ENCODE measurements around the gene TJP3. TPM values are rescaled to one million over a fixed set of nuclear protein-coding genes. Genes with fewer than 3 reads are reported as not detected.

TJP3 gene
- polyA plus RNA-seq, 1 donor from 2014 or later: 0.15 TPM

- no peaks in the 10 kb centered on the region for H3K79me2 ChIP-seq (replicated peaks; ENCODE audit: insufficient read depth, low read length)
- H3K27me3 ChIP-seq (ENCODE audit: insufficient read depth, low read depth, low read length): no peaks in the 10 kb centered on the region
- no peak overlapping the region for H3K27ac ChIP-seq (ENCODE audit: low read length)
- H3K9me3 ChIP-seq (ENCODE audit: low read length): no peaks in the 10 kb centered on the region
- no peak overlapping the region for H2AFZ ChIP-seq (ENCODE audit: low read depth, low read length)
- H4K20me1 ChIP-seq (ENCODE audit: insufficient read depth): no peaks in the 10 kb centered on the region
- H3K4me3 ChIP-seq (ENCODE audit: low read length): no peak overlapping the region
- no peaks in the 10 kb centered on the region for H3K36me3 ChIP-seq (ENCODE audit: insufficient read depth, low read length)
- H3K4me2 ChIP-seq (ENCODE audit: low read length): no peak overlapping the region
- H3K9ac ChIP-seq (ENCODE audit: low read length): no peak overlapping the region
- TF ChIP-seq EP300 (conservative IDR thresholded peaks at IDR 0.05; ENCODE audit: poor library complexity, severe bottlenecking): no peak
- no peak for TF ChIP-seq MXI1 (conservative IDR thresholded peaks at IDR 0.05; ENCODE audit: poor library complexity, severe bottlenecking)
- no peak for TF ChIP-seq POLR2AphosphoS5 (IDR thresholded peaks at IDR 0.05)
- no peak for TF ChIP-seq CTCF (IDR thresholded peaks at IDR 0.05; ENCODE audit: poor library complexity, severe bottlenecking)
- H3K9me2 ChIP-seq (ENCODE audit: insufficient read depth, low read length): no peaks in the 10 kb centered on the region
- no peaks in the 10 kb centered on the region for H3F3A ChIP-seq (ENCODE audit: insufficient read depth, low read length, poor library complexity, severe bottlenecking)
Measured at GRCh38 chr19:3669947-3670795, 38.0 kb upstream of the TJP3 start.

GRCh38 chr19:3670796-3671679 is 37.1 kb upstream of the TJP3 start:
- Histone ChIP-seq H3K9me3 (ENCODE audit: low read length) (no peaks in the 10 kb centered on the region), H3K79me2 (replicated peaks; ENCODE audit: insufficient read depth, low read length) (no peaks in the 10 kb centered on the region), H4K20me1 (ENCODE audit: insufficient read depth) (no peaks in the 10 kb centered on the region), H3K27me3 (ENCODE audit: insufficient read depth, low read depth, low read length) (no peaks in the 10 kb centered on the region), H3K4me3 (ENCODE audit: low read length) (peak overlapping the region; percentile 37), H3K9ac (ENCODE audit: low read length) (peak overlapping the region; percentile 42), H2AFZ (ENCODE audit: low read depth, low read length) (no peak overlapping the region), H3K36me3 (ENCODE audit: insufficient read depth, low read length) (no peaks in the 10 kb centered on the region), H3K27ac (ENCODE audit: low read length) (peak overlapping the region; percentile 20), H3F3A (ENCODE audit: insufficient read depth, low read length, poor library complexity, severe bottlenecking) (no peaks in the 10 kb centered on the region), H3K9me2 (ENCODE audit: insufficient read depth, low read length) (no peaks in the 10 kb centered on the region), H3K4me2 (ENCODE audit: low read length) (no peak overlapping the region)
- TF ChIP-seq EP300 (conservative IDR thresholded peaks at IDR 0.05; ENCODE audit: poor library complexity, severe bottlenecking): no peak
- TF ChIP-seq MXI1 (conservative IDR thresholded peaks at IDR 0.05; ENCODE audit: poor library complexity, severe bottlenecking): no peak
- TF ChIP-seq SMC3 (conservative IDR thresholded peaks at IDR 0.05; ENCODE audit: poor library complexity): no peak
- no peak for TF ChIP-seq REST (IDR thresholded peaks at IDR 0.05; ENCODE audit: borderline replicate concordance)
- no peak for TF ChIP-seq POLR2AphosphoS5 (IDR thresholded peaks at IDR 0.05)
- TF ChIP-seq RAD21 (conservative IDR thresholded peaks at IDR 0.05): no peak
- no peak for TF ChIP-seq CTCF (IDR thresholded peaks at IDR 0.05; ENCODE audit: poor library complexity, severe bottlenecking)
- no peak for TF ChIP-seq EZH2 (IDR thresholded peaks at IDR 0.05; ENCODE audit: borderline replicate concordance, insufficient read depth, low read length, poor library complexity, severe bottlenecking)
- TF ChIP-seq TAF1 (IDR thresholded peaks at IDR 0.05; ENCODE audit: low read depth): no peak

Data from neural cell (in vitro differentiated cells).